HCT116 (cell line): ENCODE measurements around the gene CRACDL.

Experiments
- ATF3 ChIP-seq: IDR thresholded peaks from 2 replicates; pipeline ENCODE4 v1.6.1; 2012
- CTCF ChIP-seq, 3 experiments: fragments of 200-600 bp in 1 of 3; sonication (generic) in 1 of 3; IDR thresholded peaks in 2 of 3; conservative IDR thresholded peaks in 1 of 3; 2 replicates each; pipeline ENCODE4 v1.5.1; 2012 to 2017; ENCODE audit warnings: low read depth in 2 of 3, low read length in 2 of 3, antibody characterized with exemption in 1 of 3, borderline replicate concordance in 1 of 3, control low read depth in 1 of 3, mild to moderate bottlenecking in 1 of 3, mixed read lengths in 1 of 3, mixed run types in 1 of 3, moderate library complexity in 1 of 3; ENCODE audit not compliant: insufficient read depth in 1 of 3
- EZH2phosphoT487 ChIP-seq: fragments of 200-600 bp; IDR thresholded peaks from 2 replicates; pipeline ENCODE4 v1.6.1; 2018; ENCODE audit warnings: antibody characterized with exemption, borderline replicate concordance
- JUND ChIP-seq: IDR thresholded peaks from 2 replicates; pipeline ENCODE4 v1.6.1; 2012
- MAX ChIP-seq: IDR thresholded peaks from 2 replicates; pipeline ENCODE4 v1.6.1; 2012
- POLR2A ChIP-seq: IDR thresholded peaks from 2 replicates; pipeline ENCODE4 v1.7.0; 2011; ENCODE audit warnings: borderline replicate concordance; ENCODE audit not compliant: insufficient read depth, insufficient read length; ENCODE audit errors: extremely low read depth
- POLR2AphosphoS5 ChIP-seq: IDR thresholded peaks from 2 replicates; pipeline ENCODE4 v1.6.1; 2011; ENCODE audit warnings: mild to moderate bottlenecking, low read depth, low read length, moderate library complexity
- REST ChIP-seq: IDR thresholded peaks from 2 replicates; pipeline ENCODE4 v1.6.1; 2012; ENCODE audit warnings: low read depth
- YY1 ChIP-seq: IDR thresholded peaks from 2 replicates; pipeline ENCODE4 v1.6.1; 2011; ENCODE audit warnings: low read length, low read depth, moderate library complexity, mild to moderate bottlenecking; ENCODE audit not compliant: insufficient replicate concordance; ENCODE audit errors: extremely low read depth
- ZBTB33 ChIP-seq: IDR thresholded peaks from 2 replicates; pipeline ENCODE4 v1.6.1; 2011; ENCODE audit warnings: mild to moderate bottlenecking, low read length, moderate library complexity; ENCODE audit not compliant: insufficient replicate concordance; ENCODE audit errors: extremely low read depth
- ZFX ChIP-seq: fragments of 450-650 bp; IDR thresholded peaks from 2 replicates; pipeline ENCODE4 v1.6.1; 2017

GRCh38 chr2:98778741-98779483 lies 157.1 kb downstream of the CRACDL start:
- TF ChIP-seq CTCF (IDR thresholded peaks at IDR 0.05 in 2 of 3, conservative IDR thresholded peaks at IDR 0.05 in 1 of 3; ENCODE audit: borderline replicate concordance in 1 of 3, insufficient read depth in 1 of 3, low read depth in 2 of 3, low read length in 2 of 3): no peak
- no peak for TF ChIP-seq ATF3
- TF ChIP-seq POLR2A: no peak
- TF ChIP-seq ZFX: no peak
- TF ChIP-seq REST: no peak
- TF ChIP-seq ZBTB33: no peak
- TF ChIP-seq MAX: no peak
- no peak for TF ChIP-seq YY1
- TF ChIP-seq EZH2phosphoT487: no peak
- TF ChIP-seq JUND: no peak
- no peak for TF ChIP-seq POLR2AphosphoS5
